Loucy (cell line): ENCODE measurements around the gene TMEM200C.

Experiments
- H2AFZ ChIP-seq: fragments of 200-600 bp; sonication (generic); 2 replicates; pipeline ENCODE4 v1.6.0; 2016; ENCODE audit warnings: antibody characterized with exemption, mild to moderate bottlenecking, low read length, moderate library complexity
- H3F3A ChIP-seq: fragments of 200-600 bp; 2 replicates; pipeline ENCODE4 v1.6.0; 2016; ENCODE audit warnings: antibody characterized with exemption, low read depth, mild to moderate bottlenecking
- H3K27me3 ChIP-seq: fragments of 200-600 bp; sonication (generic); 2 replicates; pipeline ENCODE4 v1.6.1; 2014; ENCODE audit warnings: low read length, mild to moderate bottlenecking; ENCODE audit not compliant: insufficient read depth, poor library complexity, severe bottlenecking
- H3K36me3 ChIP-seq: fragments of 200-600 bp; sonication (generic); 2 replicates; pipeline ENCODE4 v1.6.1; 2016; ENCODE audit warnings: low read length; ENCODE audit not compliant: insufficient read depth
- H3K4me1 ChIP-seq: fragments of 200-600 bp; sonication (generic); 2 replicates; pipeline ENCODE4 v1.5.1; 2014; ENCODE audit warnings: low read length, mild to moderate bottlenecking; ENCODE audit not compliant: insufficient read depth, poor library complexity, severe bottlenecking
- H3K4me2 ChIP-seq: fragments of 200-600 bp; sonication (generic); 2 replicates; pipeline ENCODE4 v1.6.0; 2014; ENCODE audit warnings: antibody characterized with exemption, low read length, low read depth, mild to moderate bottlenecking; ENCODE audit not compliant: poor library complexity, severe bottlenecking
- H3K4me3 ChIP-seq: fragments of 200-600 bp; sonication (generic); 2 replicates; pipeline ENCODE4 v1.5.1; 2014; ENCODE audit warnings: low read length, mild to moderate bottlenecking, mixed read lengths; ENCODE audit not compliant: poor library complexity, severe bottlenecking
- H3K79me2 ChIP-seq: fragments of 200-600 bp; sonication (generic); 2 replicates; pipeline ENCODE4 v1.6.1; 2014; ENCODE audit warnings: low read length; ENCODE audit not compliant: insufficient read depth
- H3K9ac ChIP-seq: fragments of 200-600 bp; sonication (generic); 2 replicates; pipeline ENCODE4 v1.6.0; 2014; ENCODE audit warnings: mild to moderate bottlenecking, low read depth, low read length, moderate library complexity; ENCODE audit not compliant: poor library complexity, severe bottlenecking
- H3K9me2 ChIP-seq: fragments of 200-600 bp; sonication (generic); replicated peaks from 2 replicates; pipeline ENCODE4 v1.6.1; 2016; ENCODE audit warnings: low read depth, low read length, mixed read lengths
- H3K9me3 ChIP-seq: fragments of 200-600 bp; sonication (generic); 2 replicates; pipeline ENCODE4 v1.6.1; 2014; ENCODE audit warnings: mild to moderate bottlenecking, antibody characterized with exemption, low read length, low read depth; ENCODE audit not compliant: insufficient read depth
- H4K20me1 ChIP-seq: fragments of 200-600 bp; sonication (generic); 2 replicates; pipeline ENCODE4 v1.6.0; 2014; ENCODE audit warnings: antibody characterized with exemption, low read length, mild to moderate bottlenecking; ENCODE audit not compliant: insufficient read depth, poor library complexity, severe bottlenecking
- CTCF ChIP-seq: fragments of 200-600 bp; sonication (generic); conservative IDR thresholded peaks from 2 replicates; pipeline ENCODE4 v1.5.1; 2014; ENCODE audit warnings: mild to moderate bottlenecking, antibody characterized with exemption, low read length
- EZH2phosphoT487 ChIP-seq: fragments of 200-600 bp; IDR thresholded peaks from 2 replicates; pipeline ENCODE4 v1.6.1; 2018; ENCODE audit warnings: antibody characterized with exemption, mild to moderate bottlenecking, moderate library complexity, borderline replicate concordance

TMEM200C gene

GRCh38 chr18:5891854-5892215, 3.5 kb downstream of the TMEM200C start:
- Histone ChIP-seq H4K20me1 (no peaks in the 10 kb centered on the region), H3F3A (no peaks in the 10 kb centered on the region), H3K4me2 (no peak overlapping the region), H3K9ac (no peak overlapping the region), H3K9me3 (no peaks in the 10 kb centered on the region), H3K36me3 (no peaks in the 10 kb centered on the region), H3K79me2 (no peaks in the 10 kb centered on the region), H2AFZ (no peak overlapping the region), H3K27me3 (no peaks in the 10 kb centered on the region), H3K4me3 (no peak overlapping the region), H3K4me1 (no peaks in the 10 kb centered on the region), H3K9me2 (no peaks in the 10 kb centered on the region)
- TF ChIP-seq CTCF (no peak), EZH2phosphoT487 (no peak)

GRCh38 chr18:5891184-5891853, 4.0 kb downstream of the TMEM200C start:
- Histone ChIP-seq H3K36me3 (no peaks in the 10 kb centered on the region), H2AFZ (no peak overlapping the region), H3K27me3 (no peaks in the 10 kb centered on the region), H3F3A (no peaks in the 10 kb centered on the region), H3K9ac (no peak overlapping the region), H3K79me2 (no peaks in the 10 kb centered on the region), H4K20me1 (no peaks in the 10 kb centered on the region), H3K9me3 (no peaks in the 10 kb centered on the region), H3K9me2 (no peaks in the 10 kb centered on the region), H3K4me1 (no peaks in the 10 kb centered on the region), H3K4me3 (no peak overlapping the region), H3K4me2 (no peak overlapping the region)
- TF ChIP-seq CTCF (no peak), EZH2phosphoT487 (no peak)

- Histone ChIP-seq H3K36me3 (no peaks in the 10 kb centered on the region), H3K27me3 (no peaks in the 10 kb centered on the region), H3K9me2 (no peaks in the 10 kb centered on the region), H3K9me3 (no peaks in the 10 kb centered on the region), H4K20me1 (no peaks in the 10 kb centered on the region), H2AFZ (no peak overlapping the region), H3K4me3 (no peak overlapping the region), H3K79me2 (no peaks in the 10 kb centered on the region), H3K4me1 (no peaks in the 10 kb centered on the region), H3F3A (no peaks in the 10 kb centered on the region), H3K4me2 (no peak overlapping the region), H3K9ac (no peak overlapping the region)
- TF ChIP-seq EZH2phosphoT487 (no peak), CTCF (no peak)
These were observed 4.8 kb downstream of the TMEM200C start for GRCh38 chr18:5890331-5891183.
